H1 (cell line): ENCODE data around the gene LHFPL6. TPM values are rescaled to one million over a fixed set of nuclear protein-coding genes. Genes with fewer than 3 reads are reported as not detected.

Experiments used
- CTCF ChIA-PET: fragments of 300-600 bp; sonication (Branson Sonifier 250); formaldehyde crosslinking; loops from one replicate; lab custom pipeline; 2021; ENCODE audit not compliant: partially characterized antibody; lab: Charles Lee
- POLR2A ChIA-PET: fragments of 300-600 bp; sonication (Branson Sonifier 250); formaldehyde crosslinking; loops from one replicate; lab custom pipeline; 2021; ENCODE audit warnings: inconsistent platforms; ENCODE audit not compliant: partially characterized antibody; lab: Charles Lee
- DNase-seq, 2 experiments: peaks; one replicate each; pipeline versions ENCODE4 v3.0.0 to v3.0.0-alpha.2; 2010 to 2022; ENCODE audit warnings: low spot score in 2 of 2, low read depth in 1 of 2, mixed read lengths in 1 of 2
- FAIRE-seq: peaks from 2 replicates; lab custom pipeline; 2011; peaks lifted over from hg19 to GRCh38; lab: Jason Lieb, UNC
- H2AFZ ChIP-seq: 2 replicates; pipeline ENCODE4 v1.8.1; 2012; ENCODE audit warnings: low read length, inconsistent platforms
- H2AK5ac ChIP-seq: 2 replicates; pipeline ENCODE4 v1.6.1; 2013; ENCODE audit warnings: low read depth, low read length
- H2BK120ac ChIP-seq: replicated peaks from 2 replicates; pipeline ENCODE3; 2013; ENCODE audit warnings: low read depth, low read length, inconsistent platforms
- H2BK12ac ChIP-seq: 2 replicates; pipeline ENCODE4 v1.6.1; 2013; ENCODE audit warnings: low read depth, low read length
- H2BK15ac ChIP-seq: 2 replicates; pipeline ENCODE4 v1.6.1; 2013; ENCODE audit warnings: low read length
- H2BK20ac ChIP-seq: 2 replicates; pipeline ENCODE4 v1.6.1; 2013; ENCODE audit warnings: low read length
- H2BK5ac ChIP-seq: 2 replicates; pipeline ENCODE4 v1.6.1; 2013; ENCODE audit warnings: low read depth, low read length
- H3K14ac ChIP-seq: 2 replicates; pipeline ENCODE4 v1.6.1; 2013; ENCODE audit warnings: inconsistent platforms; ENCODE audit not compliant: insufficient read length
- H3K18ac ChIP-seq: 2 replicates; pipeline ENCODE4 v1.6.1; 2013; ENCODE audit warnings: low read length; ENCODE audit errors: extremely low read depth
- H3K23ac ChIP-seq: 2 replicates; pipeline ENCODE4 v1.6.1; 2013; ENCODE audit warnings: inconsistent platforms; ENCODE audit not compliant: insufficient read length
- H3K23me2 ChIP-seq: 2 replicates; pipeline ENCODE4 v1.6.1; 2013; ENCODE audit warnings: low read depth, low read length
- H3K27ac ChIP-seq: 2 replicates; pipeline ENCODE4 v1.6.1; 2011; ENCODE audit warnings: low read depth, low read length, inconsistent platforms
- H3K27me3 ChIP-seq, 4 experiments: replicated peaks in 1 of 4; 1 replicate in 1 of 4; 2 replicates in 3 of 4; pipeline versions ENCODE4 v1.6.1 to v1.8.1; 2011 to 2013; ENCODE audit warnings: low read length in 3 of 4, mild to moderate bottlenecking in 3 of 4, inconsistent platforms in 2 of 4, mixed read lengths in 2 of 4, moderate library complexity in 1 of 4; ENCODE audit not compliant: control insufficient read depth in 3 of 4, insufficient read depth in 3 of 4; ENCODE audit errors: extremely low read depth in 1 of 4
- H3K36me3 ChIP-seq, 4 experiments: 2 replicates each; pipeline versions ENCODE4 v1.6.1 to v1.8.1; 2011 to 2013; ENCODE audit warnings: mild to moderate bottlenecking in 4 of 4, low read length in 3 of 4, moderate library complexity in 2 of 4, control low read depth in 1 of 4, inconsistent platforms in 1 of 4; ENCODE audit not compliant: insufficient read depth in 4 of 4, control insufficient read depth in 2 of 4
- H3K4ac ChIP-seq: replicated peaks from 2 replicates; pipeline ENCODE3; 2013; ENCODE audit warnings: low read length, low read depth, mixed read lengths, inconsistent platforms; ENCODE audit not compliant: insufficient read length
- H3K4me1 ChIP-seq, 4 experiments: replicated peaks in 1 of 4; 1 replicate in 1 of 4; 2 replicates in 3 of 4; pipeline versions ENCODE4 v1.6.1 to v1.8.1; 2011 to 2013; ENCODE audit warnings: low read length in 3 of 4, inconsistent platforms in 2 of 4, mixed read lengths in 1 of 4; ENCODE audit not compliant: insufficient read depth in 4 of 4, control insufficient read depth in 3 of 4
- H3K4me2 ChIP-seq, 2 experiments: 2 replicates each; pipeline versions ENCODE4 v1.6.1 to v1.8.1; 2011 to 2013; ENCODE audit warnings: low read depth in 2 of 2, low read length in 2 of 2, control low read depth in 1 of 2, inconsistent platforms in 1 of 2, mild to moderate bottlenecking in 1 of 2; ENCODE audit not compliant: insufficient read depth in 1 of 2
- H3K4me3 ChIP-seq, 4 experiments: fragments of 200-600, 300-600 bp in 1 of 4; sonication (generic), shearing (Covaris generic), sonication (Bioruptor Twin) in 1 of 4; 2 replicates each; pipeline versions ENCODE4 v1.5.1 to v1.8.1; 2011 to 2016; ENCODE audit warnings: low read length in 4 of 4, low read depth in 3 of 4, control low read depth in 2 of 4, inconsistent platforms in 2 of 4, mild to moderate bottlenecking in 2 of 4, mixed read lengths in 1 of 4, moderate library complexity in 1 of 4; ENCODE audit not compliant: insufficient read depth in 2 of 4; ENCODE audit errors: extremely low read depth in 1 of 4
- H3K56ac ChIP-seq: replicated peaks from 2 replicates; pipeline ENCODE3; 2013; ENCODE audit warnings: low read depth, mild to moderate bottlenecking, mixed read lengths, low read length, inconsistent platforms; ENCODE audit not compliant: insufficient read length
- H3K79me1 ChIP-seq: 2 replicates; pipeline ENCODE4 v1.6.1; 2013; ENCODE audit warnings: low read depth, low read length, control low read depth
- H3K79me2 ChIP-seq, 2 experiments: 2 replicates each; pipeline versions ENCODE4 v1.6.1 to v1.8.1; 2012 to 2013; ENCODE audit warnings: low read length in 2 of 2, mild to moderate bottlenecking in 2 of 2, inconsistent platforms in 1 of 2; ENCODE audit not compliant: insufficient read depth in 2 of 2, control insufficient read depth in 1 of 2
- H3K9ac ChIP-seq, 4 experiments: replicated peaks in 1 of 4; 1 replicate in 1 of 4; 2 replicates in 3 of 4; pipeline versions ENCODE4 v1.6.1 to v1.8.1; 2011 to 2013; ENCODE audit warnings: low read depth in 3 of 4, low read length in 3 of 4, control low read depth in 2 of 4, mild to moderate bottlenecking in 2 of 4, moderate library complexity in 2 of 4, inconsistent platforms in 1 of 4; ENCODE audit errors: extremely low read depth in 1 of 4
- H3K9me3 ChIP-seq, 2 experiments: 2 replicates each; pipeline versions ENCODE4 v1.6.1 to v1.8.1; 2012 to 2013; ENCODE audit warnings: mild to moderate bottlenecking in 2 of 2, moderate library complexity in 2 of 2, control low read depth in 1 of 2, inconsistent platforms in 1 of 2, low read depth in 1 of 2, low read length in 1 of 2, mixed read lengths in 1 of 2; ENCODE audit not compliant: insufficient read depth in 2 of 2
- H4K20me1 ChIP-seq, 2 experiments: replicated peaks in 1 of 2; 2 replicates each; pipeline versions ENCODE3 to v1.8.1; 2011 to 2013; ENCODE audit warnings: inconsistent platforms in 2 of 2, low read length in 2 of 2, mild to moderate bottlenecking in 1 of 2; ENCODE audit not compliant: insufficient read depth in 2 of 2, control insufficient read depth in 1 of 2
- H4K5ac ChIP-seq: 2 replicates; pipeline ENCODE4 v1.6.1; 2013; ENCODE audit warnings: low read length, low read depth, mixed read lengths, inconsistent platforms; ENCODE audit not compliant: insufficient read length
- H4K8ac ChIP-seq: 2 replicates; pipeline ENCODE4 v1.8.0; 2013; ENCODE audit warnings: mild to moderate bottlenecking, moderate library complexity, low read length, inconsistent platforms; ENCODE audit not compliant: insufficient read depth; ENCODE audit errors: extremely low read depth
- H4K91ac ChIP-seq: replicated peaks from 2 replicates; pipeline ENCODE3; 2013; ENCODE audit warnings: low read length, mixed read lengths, inconsistent platforms; ENCODE audit not compliant: insufficient read length
- CBX8 ChIP-seq: fragments of 300-800, 300-1000 bp; sonication (generic); IDR thresholded peaks from 2 replicates; pipeline ENCODE4 v1.7.1; 2016; ENCODE audit warnings: low read depth, low read length, borderline replicate concordance
- FOSL1 ChIP-seq: IDR thresholded peaks from 2 replicates; pipeline ENCODE4 v1.6.1; 2011; ENCODE audit warnings: mild to moderate bottlenecking, low read depth, low read length, moderate library complexity; ENCODE audit not compliant: insufficient read depth
- JUN ChIP-seq: IDR thresholded peaks from 2 replicates; pipeline ENCODE4 v1.6.1; 2011; ENCODE audit warnings: low read depth, mild to moderate bottlenecking, improper control_type of control experiment, low read length
- NANOG ChIP-seq: IDR thresholded peaks from 2 replicates; pipeline ENCODE4 v1.6.1; 2011; ENCODE audit warnings: low read length, low read depth, mild to moderate bottlenecking, inconsistent platforms; ENCODE audit not compliant: insufficient read depth, poor library complexity, severe bottlenecking
- PHF8 ChIP-seq: fragments of 200-600 bp; sonication (generic); conservative IDR thresholded peaks from 2 replicates; pipeline ENCODE4 v1.7.1; 2012; ENCODE audit warnings: low read depth, mild to moderate bottlenecking, inconsistent platforms, low read length, moderate library complexity
- POLR2A ChIP-seq, 2 experiments: IDR thresholded peaks; 1 replicate in 1 of 2; 2 replicates in 1 of 2; pipeline ENCODE4 v1.6.1; 2011; ENCODE audit warnings: low read depth in 2 of 2, low read length in 2 of 2, mild to moderate bottlenecking in 2 of 2; ENCODE audit errors: control extremely low read depth in 1 of 2
- POLR2AphosphoS5 ChIP-seq: IDR thresholded peaks from 2 replicates; pipeline ENCODE4 v1.6.1; 2011; ENCODE audit warnings: low read depth, low read length
- RAD21 ChIP-seq, 2 experiments: IDR thresholded peaks in 1 of 2; conservative IDR thresholded peaks in 1 of 2; 2 replicates each; pipeline ENCODE4 v1.6.1; 2011; ENCODE audit warnings: low read depth in 2 of 2, low read length in 2 of 2, improper control_type of control experiment in 1 of 2, inconsistent platforms in 1 of 2, mild to moderate bottlenecking in 1 of 2, moderate library complexity in 1 of 2
- RBBP5 ChIP-seq: IDR thresholded peaks from 2 replicates; pipeline ENCODE4 v1.7.1; 2012; ENCODE audit warnings: low read depth, mild to moderate bottlenecking, inconsistent platforms, low read length, moderate library complexity, borderline replicate concordance
- RNF2 ChIP-seq: fragments of 200-900, 300-1000 bp; sonication (generic); IDR thresholded peaks from 2 replicates; pipeline ENCODE4 v1.7.1; 2016; ENCODE audit warnings: borderline replicate concordance, low read depth, mild to moderate bottlenecking, antibody characterized with exemption, low read length; ENCODE audit not compliant: poor library complexity, severe bottlenecking; ENCODE audit errors: missing control alignments
- SAP30 ChIP-seq: fragments of 300-600 bp; sonication (generic); IDR thresholded peaks from 2 replicates; pipeline ENCODE4 v1.7.1; 2012; ENCODE audit warnings: low read length, moderate library complexity, mild to moderate bottlenecking, inconsistent platforms; ENCODE audit not compliant: insufficient read depth, insufficient replicate concordance
- SIRT6 ChIP-seq: IDR thresholded peaks from one replicate; pipeline ENCODE4 v1.7.1; 2012; ENCODE audit warnings: low read length, inconsistent platforms
- SP4 ChIP-seq: IDR thresholded peaks from 2 replicates; pipeline ENCODE4 v1.6.1; 2012; ENCODE audit warnings: low read length, inconsistent platforms
- SRF ChIP-seq: IDR thresholded peaks from 2 replicates; pipeline ENCODE4 v1.6.1; 2011; ENCODE audit warnings: mild to moderate bottlenecking, low read depth, low read length, moderate library complexity
- WGBS, 2 experiments: shearing (Covaris generic) in 1 of 2; methylation state at CpG; one replicate each; pipeline versions ENCODE4 v1.1.6 to v1.1.7; 2013 to 2015; ENCODE audit warnings: low lambda C conversion rate in 2 of 2, mixed read lengths in 2 of 2, inconsistent platforms in 1 of 2, low coverage in 1 of 2, missing lambda C conversion rate in 1 of 2; ENCODE audit not compliant: insufficient replicate concordance in 2 of 2, insufficient coverage in 1 of 2, insufficient read length in 1 of 2; ENCODE audit errors: extremely low coverage in 1 of 2, missing lambda C conversion rate in 1 of 2; 5-methylcytosine and 5-hydroxymethylcytosine counted together
- polyA plus RNA-seq, 7 experiments: library from polyadenylated mRNA; depleted of rRNA in 3 of 7; stranded (reverse) in 5 of 7; unstranded in 2 of 7; fragments of >200 nt in 5 of 7; fragments of 200-250 nt in 2 of 7; gene quantifications; 1 replicate in 5 of 7; 2 replicates in 1 of 7; 4 replicates in 1 of 7; pipeline versions ENCODE4 v1.2.1 to v1.2.3, GENCODE V29; 2011 to 2013; ENCODE audit warnings: missing spikeins in 2 of 7, mixed read lengths in 2 of 7
- total RNA-seq: library from RNA; stranded (reverse); fragmentation: NEBNext Ultra II Directional; extraction: Animal tissue kit (Norgen Biotek cat#: 25700); gene quantifications from 2 replicates; pipeline ENCODE4 v1.2.1, GENCODE V29; 2021

The LHFPL6 gene
- total and polyA plus RNA-seq, 2 of the 8 experiments (the other 6 are each of a cell fraction or from before 2014, with no cell fraction given) = 7.6 to 17.0 TPM

- no peak overlapping the region for H3K23ac ChIP-seq
- FAIRE-seq (no peak), DNase-seq (no peak)
- H3K14ac ChIP-seq = no peak overlapping the region
- no peaks in the 10 kb centered on the region; the same call in 1 of the 2 replicates for H3K23me2 ChIP-seq
- H3K36me3 ChIP-seq = no peaks in the 10 kb centered on the region
- POLR2A ChIA-PET = no interaction called here
- no peak overlapping the region for H2BK12ac ChIP-seq
- no peak overlapping the region for H3K9ac ChIP-seq
- no peak overlapping the region for H3K4me2 ChIP-seq
- H3K18ac ChIP-seq = no peak overlapping the region
- H3K27ac ChIP-seq = no peak overlapping the region
- no peak overlapping the region for H2BK15ac ChIP-seq
- no peak overlapping the region for H2AK5ac ChIP-seq
- H3K4ac ChIP-seq = no peak overlapping the region
- H3K4me3 ChIP-seq = no peak overlapping the region
- no peak overlapping the region for H4K8ac ChIP-seq
- H2AFZ ChIP-seq = no peak overlapping the region
- no peaks in the 10 kb centered on the region for H3K79me2 ChIP-seq
- H4K91ac ChIP-seq = no peak overlapping the region
- no peak overlapping the region for H2BK5ac ChIP-seq
- 83% methylated on average over 6 of the region's 6 CpGs; no CpG with 5 or more reads in 1 of the 2 experiments for WGBS, 2 experiments
- no peak overlapping the region for H4K5ac ChIP-seq
- H3K56ac ChIP-seq = no peak overlapping the region
- no peaks in the 10 kb centered on the region for H3K79me1 ChIP-seq
- no peaks in the 10 kb centered on the region for H3K9me3 ChIP-seq
- H4K20me1 ChIP-seq = no peaks in the 10 kb centered on the region
- no peaks in the 10 kb centered on the region for H3K4me1 ChIP-seq
- no peak overlapping the region for H2BK20ac ChIP-seq
- H2BK120ac ChIP-seq = no peak overlapping the region
- no peaks in the 10 kb centered on the region for H3K27me3 ChIP-seq
- CTCF ChIA-PET = interaction anchor here (1.1 kb wide), 1 partner anchor 9 kb away, joined by 4 read pairs; no protein-coding TSS in a partner anchor
- TF ChIP-seq SIRT6 = no peak
- TF ChIP-seq RAD21 (IDR thresholded peaks at IDR 0.05 in 1 of 2, conservative IDR thresholded peaks at IDR 0.05 in 1 of 2; ENCODE audit: low read depth in 2 of 2, low read length in 2 of 2) = no peak
- no peak for TF ChIP-seq CBX8
- no peak for TF ChIP-seq SP4
- no peak for TF ChIP-seq POLR2AphosphoS5
- TF ChIP-seq SRF = no peak
- TF ChIP-seq POLR2A (IDR thresholded peaks at IDR 0.05; ENCODE audit: control extremely low read depth in 1 of 2, low read depth in 2 of 2, low read length in 2 of 2) = no peak
- no peak for TF ChIP-seq FOSL1
- no peak for TF ChIP-seq JUN
- TF ChIP-seq PHF8 = no peak
- TF ChIP-seq NANOG = no peak
- no peak for TF ChIP-seq RNF2
- TF ChIP-seq SAP30 = no peak
- no peak for TF ChIP-seq RBBP5
Measured at GRCh38 chr13:39313721-39314120, 289.3 kb downstream of the LHFPL6 start.
